D721Med (cell line): Measurements from ENCODE around the gene AAMP.
"Not testable (repeated sequence)": the region's sequence is repeated elsewhere in the genome, so short reads cannot be mapped to it uniquely, and the experiment has no call there.

Experiments
- DNase-seq: peaks from one replicate; pipeline ENCODE4 v3.0.0; 2011; ENCODE audit warnings: low spot score; ENCODE audit not compliant: insufficient read length
- FAIRE-seq: peaks from 2 replicates; lab custom pipeline; 2011; peaks lifted over from hg19 to GRCh38; lab: Jason Lieb, UNC
- CTCF ChIP-seq: IDR thresholded peaks from 2 replicates; pipeline ENCODE4 v1.5.1; 2012; ENCODE audit warnings: mild to moderate bottlenecking, control low read depth; ENCODE audit not compliant: insufficient read depth; ENCODE audit errors: missing control alignments

AAMP gene

GRCh38 chr2:218269900-218270720 lies at the start of gene AAMP, which contains the start of gene PNKD:
Gene AAMP (minus strand): TSS chr2:218270137. CDS start chr2:218270086, 51 bp downstream.
Gene PNKD (plus strand): TSS chr2:218270519. CDS start chr2:218270536, 17 bp downstream.
- TF ChIP-seq CTCF = peak; percentile 1
- FAIRE-seq = no peak
- DNase-seq = peak; percentile 98

DNA sequence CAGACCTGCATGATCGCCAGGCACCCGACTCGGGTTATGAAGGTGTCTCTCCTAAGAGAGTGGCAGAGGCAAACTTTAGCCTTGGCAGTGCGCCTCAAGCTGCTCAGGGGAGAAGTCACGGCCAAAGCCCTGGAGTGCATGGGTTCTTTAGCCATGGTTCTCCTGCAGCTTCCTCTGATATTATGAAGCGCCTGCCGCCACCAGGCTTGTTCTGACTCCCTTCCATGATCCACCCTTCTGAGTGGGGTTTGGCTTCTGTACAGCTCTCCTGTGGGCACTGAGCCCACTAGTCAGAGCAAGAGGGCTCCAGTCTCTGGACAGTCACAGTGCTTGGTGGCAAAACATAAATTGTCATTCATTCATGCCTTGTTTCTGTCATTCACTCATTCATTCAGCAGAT lies 48.3 kb upstream of the AAMP start:
- FAIRE-seq = no peak
- TF ChIP-seq CTCF = no peak

GRCh38 chr2:218317835-218318234 lies 47.9 kb upstream of the AAMP start:
- TF ChIP-seq CTCF = no peak
- FAIRE-seq = no peak

More for the DNA sequence above, 48.3 kb upstream of the AAMP start:
- no peak for DNase-seq

DNA sequence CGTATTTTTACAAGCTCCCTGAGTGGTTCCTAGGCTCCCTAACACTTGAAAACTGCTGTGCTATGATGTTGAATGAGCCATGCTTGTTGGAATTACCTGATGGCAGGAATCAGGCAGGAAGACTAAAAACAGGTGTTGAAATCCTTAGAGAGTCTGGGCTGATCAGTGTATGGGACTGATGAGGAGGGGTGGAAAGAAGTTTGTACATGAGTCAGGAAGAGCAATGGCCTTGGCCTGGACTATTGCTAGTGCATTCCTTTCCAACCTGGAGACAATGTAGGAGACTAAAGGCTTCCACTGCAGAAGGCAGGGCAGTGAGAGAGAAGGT lies 47.3 kb upstream of the AAMP start:
- no peak for TF ChIP-seq CTCF
- DNase-seq = no peak
- FAIRE-seq = no peak

More at GRCh38 chr2:218317835-218318234, 47.9 kb upstream of the AAMP start:
- DNase-seq = no peak

- DNase-seq (no peak), FAIRE-seq (no peak)
- no peak for TF ChIP-seq CTCF
These were observed 45.5 kb upstream of the AAMP start for GRCh38 chr2:218315397-218315796.

- FAIRE-seq, DNase-seq: not testable (repeated sequence)
These were observed 44.8 kb upstream of the AAMP start for GRCh38 chr2:218314764-218315163.

DNA sequence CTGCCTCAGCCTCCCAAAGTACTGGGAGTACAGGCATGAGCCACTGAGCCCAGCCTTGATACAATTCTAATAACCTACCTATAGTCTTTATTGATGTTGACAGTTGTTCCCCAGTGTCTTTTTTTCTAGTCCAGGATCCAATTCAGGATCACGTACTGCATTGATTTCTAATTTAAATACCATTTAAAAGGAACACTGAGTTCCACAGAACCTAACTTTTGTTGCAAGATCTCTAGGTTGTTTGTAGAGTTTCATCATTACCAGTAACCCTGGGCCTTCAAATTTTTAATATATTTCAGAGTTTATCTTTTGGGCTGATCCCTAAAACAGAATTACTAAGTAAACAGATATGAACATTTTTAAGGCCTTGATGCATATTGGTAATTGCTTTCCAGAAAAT lies 43.4 kb upstream of the AAMP start:
- no peak for DNase-seq
- TF ChIP-seq CTCF = no peak
- no peak for FAIRE-seq
